OCI-LY3 (cell line): ENCODE measurements around the gene TTLL10.
A peak's percentile ranks its signal among the peaks of the same experiment; 100 is the strongest.

Experiments
- H2AFZ ChIP-seq: fragments of 200-600, 300-600 bp; shearing (Covaris generic); 2 replicates; pipeline ENCODE4 v1.6.0; 2014; ENCODE audit warnings: antibody characterized with exemption, low read depth, low read length
- H3K27ac ChIP-seq: fragments of 200-600, 300-600 bp; sonication (generic); 2 replicates; pipeline ENCODE4 v1.5.1; 2014; ENCODE audit warnings: mild to moderate bottlenecking, low read length, moderate library complexity, mixed read lengths
- H3K27me3 ChIP-seq: fragments of 200-600, 300-600 bp; sonication (generic); 2 replicates; pipeline ENCODE4 v1.6.1; 2014; ENCODE audit warnings: low read depth, low read length, mixed read lengths
- H3K36me3 ChIP-seq: fragments of 200-600, 300-600 bp; sonication (generic); replicated peaks from 2 replicates; pipeline ENCODE3; 2014; ENCODE audit warnings: low read depth, low read length, mixed read lengths
- H3K4me1 ChIP-seq: fragments of 300-600, 200-600 bp; sonication (generic); 2 replicates; pipeline ENCODE4 v1.6.1; 2014; ENCODE audit warnings: low read length, mixed read lengths
- H3K4me2 ChIP-seq: fragments of 200-600, 300-600 bp; sonication (generic); 2 replicates; pipeline ENCODE4 v1.6.1; 2014; ENCODE audit warnings: low read length, mixed read lengths
- H3K4me3 ChIP-seq: fragments of 300-600, 200-600 bp; sonication (generic); 2 replicates; pipeline ENCODE4 v1.5.1; 2014; ENCODE audit warnings: antibody characterized with exemption, mild to moderate bottlenecking, low read length, moderate library complexity
- H3K79me2 ChIP-seq: fragments of 300-600, 200-600 bp; shearing (Covaris generic); 2 replicates; pipeline ENCODE4 v1.6.1; 2014; ENCODE audit warnings: mild to moderate bottlenecking, low read length, mixed read lengths
- H3K9ac ChIP-seq: fragments of 300-600, 200-600 bp; shearing (Covaris generic); 2 replicates; pipeline ENCODE4 v1.6.0; 2014; ENCODE audit warnings: mild to moderate bottlenecking, low read length, moderate library complexity
- H3K9me3 ChIP-seq: fragments of 200-600, 300-600 bp; shearing (Covaris generic); 2 replicates; pipeline ENCODE4 v1.6.1; 2014; ENCODE audit warnings: low read length, mixed read lengths; ENCODE audit not compliant: insufficient read depth
- H4K20me1 ChIP-seq: fragments of 200-600, 300-600 bp; sonication (generic); 2 replicates; pipeline ENCODE4 v1.6.1; 2016; ENCODE audit warnings: low read length, mixed read lengths; ENCODE audit not compliant: insufficient read depth
- CTCF ChIP-seq: fragments of 200-600, 300-600 bp; sonication (generic); IDR thresholded peaks from 2 replicates; pipeline ENCODE4 v1.5.1; 2014; ENCODE audit warnings: antibody characterized with exemption, low read length, low read depth
- EZH2phosphoT487 ChIP-seq: fragments of 200-600 bp; shearing (Covaris generic); IDR thresholded peaks from 2 replicates; pipeline ENCODE4 v1.6.1; 2018; ENCODE audit warnings: antibody characterized with exemption, mixed run types, low read depth

TTLL10 gene

DNA sequence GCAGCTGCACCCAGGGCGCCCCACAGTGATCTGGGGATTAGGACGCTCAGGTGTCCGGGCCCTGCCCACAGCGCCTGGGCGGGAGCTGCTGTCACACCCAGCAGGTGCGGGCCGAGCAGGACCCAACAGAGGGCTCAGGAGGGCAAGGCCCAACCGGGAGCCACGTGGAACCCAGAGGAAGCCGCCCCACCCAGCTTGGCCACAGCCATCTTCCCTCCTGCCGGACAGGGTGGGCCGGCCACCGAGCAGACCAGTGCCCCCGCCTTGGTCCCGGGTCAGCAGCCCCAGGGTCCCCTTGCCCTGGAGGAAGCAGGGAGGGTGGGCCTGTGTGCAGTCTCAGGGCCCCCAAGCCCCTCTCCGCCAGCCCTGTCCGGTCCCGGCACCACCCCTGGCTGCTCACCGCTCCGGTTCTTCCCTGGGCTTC lies 6.3 kb upstream of the TTLL10 start:
- peaks cover 29% of the 10 kb centered on the region for H3K27me3 ChIP-seq
- no peak overlapping the region for H3K4me2 ChIP-seq
- no peaks in the 10 kb centered on the region for H3K79me2 ChIP-seq
- H2AFZ ChIP-seq: no peak overlapping the region
- no peaks in the 10 kb centered on the region for H3K9me3 ChIP-seq
- no peaks in the 10 kb centered on the region for H4K20me1 ChIP-seq
- H3K4me3 ChIP-seq: no peak overlapping the region
- TF ChIP-seq EZH2phosphoT487: no peak
- no peak for TF ChIP-seq CTCF
- H3K4me1 ChIP-seq: peaks cover 41% of the 10 kb centered on the region
- no peaks in the 10 kb centered on the region for H3K36me3 ChIP-seq
- no peak overlapping the region for H3K27ac ChIP-seq
- no peak overlapping the region for H3K9ac ChIP-seq

DNA sequence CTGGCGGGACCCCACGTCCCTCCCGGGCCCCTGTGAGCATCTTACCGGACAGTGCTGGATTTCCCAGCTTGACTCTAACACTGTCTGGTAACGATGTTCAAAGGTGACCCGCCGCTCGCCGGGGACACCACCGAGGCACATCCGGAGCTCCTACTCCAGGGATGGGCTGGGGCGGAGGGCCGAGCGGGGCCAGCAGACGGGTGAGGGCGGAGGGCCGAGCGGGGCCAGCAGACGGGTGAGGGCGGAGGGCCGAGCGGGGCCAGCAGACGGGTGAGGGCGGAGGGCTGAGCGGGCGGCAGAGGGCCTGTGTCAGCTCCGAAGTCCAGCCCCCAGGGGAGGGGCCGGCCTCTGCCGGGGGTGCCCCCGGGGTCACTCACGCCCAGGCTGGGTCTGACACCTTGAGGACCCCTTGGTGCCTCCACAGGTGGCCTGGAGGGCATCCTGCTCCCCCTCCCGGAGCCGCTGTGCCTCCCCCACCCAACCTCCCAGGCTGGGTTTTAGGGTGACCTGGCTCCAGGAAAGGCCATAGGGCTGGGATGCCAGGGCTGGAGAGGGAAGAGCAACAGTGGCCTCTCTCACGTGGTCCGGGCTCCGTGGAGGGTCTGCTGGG lies 5.7 kb upstream of the TTLL10 start:
- H3K36me3 ChIP-seq: no peaks in the 10 kb centered on the region
- no peak overlapping the region for H3K27ac ChIP-seq
- H3K79me2 ChIP-seq: no peaks in the 10 kb centered on the region
- peaks cover 29% of the 10 kb centered on the region for H3K27me3 ChIP-seq
- H3K4me2 ChIP-seq: no peak overlapping the region
- peaks cover 42% of the 10 kb centered on the region for H3K4me1 ChIP-seq
- H3K9me3 ChIP-seq: no peaks in the 10 kb centered on the region
- no peak for TF ChIP-seq EZH2phosphoT487
- no peak for TF ChIP-seq CTCF
- H4K20me1 ChIP-seq: no peaks in the 10 kb centered on the region
- H3K4me3 ChIP-seq: no peak overlapping the region
- H2AFZ ChIP-seq: no peak overlapping the region
- H3K9ac ChIP-seq: no peak overlapping the region

GRCh38 chr1:1168451-1169411 lies 4.9 kb upstream of the TTLL10 start:
- no peak for TF ChIP-seq CTCF
- no peak for TF ChIP-seq EZH2phosphoT487
- Histone ChIP-seq H3K36me3 (no peaks in the 10 kb centered on the region), H3K27ac (no peak overlapping the region), H3K9me3 (no peaks in the 10 kb centered on the region), H3K4me2 (peak overlapping the region; percentile 97), H2AFZ (no peak overlapping the region), H3K4me3 (peak overlapping the region; percentile 78; the same call in 1 of the 2 replicates), H3K27me3 (peaks cover 29% of the 10 kb centered on the region), H3K9ac (no peak overlapping the region), H4K20me1 (no peaks in the 10 kb centered on the region), H3K79me2 (no peaks in the 10 kb centered on the region), H3K4me1 (peaks cover 42% of the 10 kb centered on the region)
